Peyer's patch (tissue), 4 donors: ENCODE measurements around the gene TLR10.

Source experiments
- CTCF ChIP-seq, 6 experiments: fragments of 450-650 bp in 4 of 6; fragments of 200-600 bp in 2 of 6; sonication (generic) in 1 of 6; IDR thresholded peaks; one replicate each; pipeline ENCODE4 v1.5.1; 2017 to 2019; ENCODE audit warnings: antibody characterized with exemption in 6 of 6, mild to moderate bottlenecking in 3 of 6, moderate library complexity in 1 of 6
- POLR2A ChIP-seq, 2 donors: fragments of 450-650 bp; IDR thresholded peaks; one replicate each; pipeline ENCODE4 v1.5.1; 2017; ENCODE audit warnings: antibody characterized with exemption in 2 of 2, mild to moderate bottlenecking in 2 of 2, moderate library complexity in 2 of 2

GRCh38 chr4:38743866-38744265, 38.9 kb downstream of the TLR10 start:
- TF ChIP-seq CTCF (IDR thresholded peaks at IDR 0.05) (no peak), POLR2A (IDR thresholded peaks at IDR 0.05) (no peak)
